HFF-Myc (cell line): Measurements from ENCODE around the gene OTUD4.

Source experiments
- DNase-seq: peaks from one replicate; pipeline ENCODE4 v3.0.0-alpha.2; 2011; ENCODE audit warnings: low read depth; ENCODE audit errors: extremely low read depth
- H3K4me3 ChIP-seq: replicated peaks from 2 replicates; pipeline ENCODE4 v1.5.1; 2011; ENCODE audit warnings: low read depth, mild to moderate bottlenecking, control low read depth, low read length
- TF ChIP-seq, protein P1 (sequence below): IDR thresholded peaks from 2 replicates; pipeline ENCODE4 v1.5.1; 2012; ENCODE audit warnings: mild to moderate bottlenecking, low read depth, low read length, control low read depth; ENCODE audit errors: missing control alignments

OTUD4 gene

GRCh38 chr4:145090380-145090779 is 90.0 kb downstream of the OTUD4 start:
- H3K4me3 ChIP-seq, result no peak overlapping the region
- DNase-seq, result no peak
- TF ChIP-seq, protein P1, sequence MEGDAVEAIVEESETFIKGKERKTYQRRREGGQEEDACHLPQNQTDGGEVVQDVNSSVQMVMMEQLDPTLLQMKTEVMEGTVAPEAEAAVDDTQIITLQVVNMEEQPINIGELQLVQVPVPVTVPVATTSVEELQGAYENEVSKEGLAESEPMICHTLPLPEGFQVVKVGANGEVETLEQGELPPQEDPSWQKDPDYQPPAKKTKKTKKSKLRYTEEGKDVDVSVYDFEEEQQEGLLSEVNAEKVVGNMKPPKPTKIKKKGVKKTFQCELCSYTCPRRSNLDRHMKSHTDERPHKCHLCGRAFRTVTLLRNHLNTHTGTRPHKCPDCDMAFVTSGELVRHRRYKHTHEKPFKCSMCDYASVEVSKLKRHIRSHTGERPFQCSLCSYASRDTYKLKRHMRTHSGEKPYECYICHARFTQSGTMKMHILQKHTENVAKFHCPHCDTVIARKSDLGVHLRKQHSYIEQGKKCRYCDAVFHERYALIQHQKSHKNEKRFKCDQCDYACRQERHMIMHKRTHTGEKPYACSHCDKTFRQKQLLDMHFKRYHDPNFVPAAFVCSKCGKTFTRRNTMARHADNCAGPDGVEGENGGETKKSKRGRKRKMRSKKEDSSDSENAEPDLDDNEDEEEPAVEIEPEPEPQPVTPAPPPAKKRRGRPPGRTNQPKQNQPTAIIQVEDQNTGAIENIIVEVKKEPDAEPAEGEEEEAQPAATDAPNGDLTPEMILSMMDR, result no peak

- no peak overlapping the region for H3K4me3 ChIP-seq
- DNase-seq, result no peak
- TF ChIP-seq, protein P1, result no peak
These were observed 96.3 kb downstream of the OTUD4 start for GRCh38 chr4:145083891-145084605.
